HG03175 (cell line): ENCODE results near the gene PTPRCAP.
"Not testable (repeated sequence)": the region's sequence is repeated elsewhere in the genome, so short reads cannot be mapped to it uniquely, and the experiment has no call there.

ENCODE experiments used
- ATAC-seq: cut with Tn5 transposase; IDR thresholded peaks from one replicate; pipeline ENCODE4 v1.9.1; 2021; ENCODE audit warnings: mild to moderate bottlenecking, moderate library complexity; ENCODE audit not compliant: unreplicated experiment

PTPRCAP gene

GRCh38 chr11:67428052-67429001, 9.2 kb downstream of the PTPRCAP start, which contains the start of gene RPS6KB2:
RPS6KB2 (plus strand) TSS chr11:67428494; CDS start chr11:67428546, 52 bp downstream.
- ATAC-seq = peak; percentile 85

- ATAC-seq = not testable (repeated sequence)
These were observed 10.1 kb downstream of the PTPRCAP start for GRCh38 chr11:67427364-67427859.

- ATAC-seq = no peak
These were observed 13.4 kb downstream of the PTPRCAP start for GRCh38 chr11:67423891-67424613.

- ATAC-seq = no peak
These were observed 14.0 kb downstream of the PTPRCAP start for GRCh38 chr11:67423466-67423865.

- no peak for ATAC-seq
These were observed 14.6 kb downstream of the PTPRCAP start for GRCh38 chr11:67422891-67423290.

- no peak for ATAC-seq
These were observed 16.0 kb downstream of the PTPRCAP start for GRCh38 chr11:67421430-67422031.

- peak; percentile 86 for ATAC-seq
These were observed 16.6 kb downstream of the PTPRCAP start for GRCh38 chr11:67420646-67421429.

- ATAC-seq = no peak
These were observed 17.3 kb downstream of the PTPRCAP start for GRCh38 chr11:67420147-67420645.

GRCh38 chr11:67419325-67420049, 18.0 kb downstream of the PTPRCAP start:
- ATAC-seq = no peak

- no peak for ATAC-seq
These were observed 18.8 kb downstream of the PTPRCAP start for GRCh38 chr11:67418476-67419281.

- no peak for ATAC-seq
These were observed 20.1 kb downstream of the PTPRCAP start for GRCh38 chr11:67417425-67417824.

GRCh38 chr11:67416416-67417335, 20.8 kb downstream of the PTPRCAP start:
- no peak for ATAC-seq

GRCh38 chr11:67415501-67416304, 21.8 kb downstream of the PTPRCAP start, which contains the start of gene CARNS1:
CARNS1 (plus strand) TSS chr11:67415678; CDS start chr11:67416200, 522 bp downstream.
- no peak for ATAC-seq

- ATAC-seq = no peak
These were observed 24.1 kb downstream of the PTPRCAP start for GRCh38 chr11:67413266-67413849.

- ATAC-seq = no peak
These were observed 24.8 kb downstream of the PTPRCAP start for GRCh38 chr11:67412495-67413179.

GRCh38 chr11:67411785-67412152, 25.7 kb downstream of the PTPRCAP start:
- no peak for ATAC-seq
